ENCODE results near the gene DOK5.

DNA sequence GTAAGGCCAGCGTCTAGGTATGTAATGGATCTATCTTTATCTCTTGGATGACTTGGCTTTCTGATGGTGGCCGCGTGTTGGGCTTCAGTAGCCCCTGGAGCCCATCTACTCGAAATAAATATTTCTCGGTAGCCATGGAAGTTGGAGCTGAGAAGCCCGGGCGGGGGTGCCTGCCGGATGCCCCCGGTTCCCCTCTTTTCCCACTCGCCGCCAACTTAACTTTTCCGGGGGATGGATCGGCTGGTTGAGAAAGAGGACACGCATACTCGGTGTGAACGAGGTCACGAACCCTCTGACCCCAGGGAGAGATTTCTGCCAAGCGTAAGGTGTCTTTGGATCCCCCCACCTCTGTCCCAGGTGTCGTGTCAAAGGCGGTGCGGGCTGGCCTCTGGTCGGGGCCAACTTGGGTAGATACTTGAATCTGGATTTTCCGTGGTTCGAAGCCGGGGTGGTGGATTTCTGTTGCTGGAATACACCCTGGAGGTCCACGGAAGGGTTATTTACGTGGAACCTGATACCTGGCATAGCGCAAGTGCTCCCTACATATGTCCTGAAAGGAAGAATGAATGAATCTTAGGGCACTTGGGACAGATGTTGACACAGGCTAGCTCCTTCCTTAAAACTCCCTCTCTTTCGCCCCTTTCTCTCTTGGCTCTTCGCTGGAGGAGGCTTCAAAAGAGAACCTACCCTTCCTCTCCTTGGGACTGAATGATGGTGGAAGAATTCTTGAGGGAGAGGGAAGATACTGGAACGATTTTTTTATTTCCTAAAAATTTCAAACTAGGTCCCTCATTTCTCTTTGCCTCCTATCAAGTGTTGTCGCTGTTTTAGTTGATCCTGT lies 996 bp downstream of the DOK5 start:
- TF ChIP-seq CTCF (conservative IDR thresholded peaks at IDR 0.05), result no peak
- no peak for TF ChIP-seq ZFX (IDR thresholded peaks at IDR 0.05)
